ENCODE measurements around the gene ESYT2.

DNA sequence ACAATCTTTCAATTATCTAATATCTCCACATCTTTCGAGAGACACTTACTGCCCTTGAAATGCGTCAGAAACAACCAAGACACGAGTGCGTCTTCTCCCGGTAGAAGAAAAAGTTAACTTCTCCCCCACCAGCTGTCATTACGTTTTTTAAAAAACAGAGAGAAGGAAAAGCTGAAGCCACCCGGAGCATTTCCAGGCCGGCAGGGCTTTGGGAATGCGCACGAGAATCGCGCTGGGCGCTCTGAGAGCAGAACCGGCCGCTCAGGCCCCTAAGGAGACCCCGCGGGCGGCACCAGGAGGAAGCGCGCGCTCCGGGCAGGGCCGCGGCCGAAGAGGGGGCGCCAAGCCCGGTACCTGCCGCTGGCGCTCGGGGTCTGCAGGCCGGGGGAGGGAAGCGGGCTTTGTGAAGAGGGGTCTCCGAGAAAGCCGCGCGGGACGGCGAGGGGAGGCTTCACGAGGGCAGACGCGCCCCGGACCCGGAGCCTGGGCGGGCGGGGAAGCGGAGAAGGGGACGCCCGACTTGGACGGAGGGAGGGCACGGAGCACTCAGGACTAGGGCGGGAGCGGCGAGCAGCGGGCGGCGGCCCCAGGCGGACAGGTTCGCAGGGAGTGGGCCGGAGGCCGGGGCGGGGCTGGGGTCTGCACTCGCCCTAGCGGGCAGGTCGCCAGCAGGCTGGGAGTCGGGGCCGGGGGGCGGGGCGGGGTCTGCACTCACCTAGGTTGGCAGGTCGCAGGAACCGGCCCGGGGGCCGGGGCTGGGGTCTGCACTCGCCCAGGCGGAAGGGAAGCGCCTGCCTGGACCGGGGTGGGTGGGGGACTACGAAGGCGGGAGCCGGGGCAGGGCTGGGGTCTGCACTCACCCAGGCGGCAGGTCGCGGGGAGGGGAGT lies 932 bp downstream of the ESYT2 start:
- no peak for TF ChIP-seq POLR2A (IDR thresholded peaks at IDR 0.05)
- TF ChIP-seq, protein P1, sequence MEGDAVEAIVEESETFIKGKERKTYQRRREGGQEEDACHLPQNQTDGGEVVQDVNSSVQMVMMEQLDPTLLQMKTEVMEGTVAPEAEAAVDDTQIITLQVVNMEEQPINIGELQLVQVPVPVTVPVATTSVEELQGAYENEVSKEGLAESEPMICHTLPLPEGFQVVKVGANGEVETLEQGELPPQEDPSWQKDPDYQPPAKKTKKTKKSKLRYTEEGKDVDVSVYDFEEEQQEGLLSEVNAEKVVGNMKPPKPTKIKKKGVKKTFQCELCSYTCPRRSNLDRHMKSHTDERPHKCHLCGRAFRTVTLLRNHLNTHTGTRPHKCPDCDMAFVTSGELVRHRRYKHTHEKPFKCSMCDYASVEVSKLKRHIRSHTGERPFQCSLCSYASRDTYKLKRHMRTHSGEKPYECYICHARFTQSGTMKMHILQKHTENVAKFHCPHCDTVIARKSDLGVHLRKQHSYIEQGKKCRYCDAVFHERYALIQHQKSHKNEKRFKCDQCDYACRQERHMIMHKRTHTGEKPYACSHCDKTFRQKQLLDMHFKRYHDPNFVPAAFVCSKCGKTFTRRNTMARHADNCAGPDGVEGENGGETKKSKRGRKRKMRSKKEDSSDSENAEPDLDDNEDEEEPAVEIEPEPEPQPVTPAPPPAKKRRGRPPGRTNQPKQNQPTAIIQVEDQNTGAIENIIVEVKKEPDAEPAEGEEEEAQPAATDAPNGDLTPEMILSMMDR (IDR thresholded peaks at IDR 0.05), result no peak

Data from uterus (tissue), 2 donors.